HG02970 (cell line): ENCODE measurements around the gene ANKRD39.

Source experiments
- ATAC-seq: cut with Tn5 transposase; IDR thresholded peaks from one replicate; pipeline ENCODE4 v1.9.1; 2021; ENCODE audit warnings: mild to moderate bottlenecking, moderate library complexity, moderate number of reproducible peaks; ENCODE audit not compliant: unreplicated experiment, low FRiP score

The ANKRD39 gene

DNA sequence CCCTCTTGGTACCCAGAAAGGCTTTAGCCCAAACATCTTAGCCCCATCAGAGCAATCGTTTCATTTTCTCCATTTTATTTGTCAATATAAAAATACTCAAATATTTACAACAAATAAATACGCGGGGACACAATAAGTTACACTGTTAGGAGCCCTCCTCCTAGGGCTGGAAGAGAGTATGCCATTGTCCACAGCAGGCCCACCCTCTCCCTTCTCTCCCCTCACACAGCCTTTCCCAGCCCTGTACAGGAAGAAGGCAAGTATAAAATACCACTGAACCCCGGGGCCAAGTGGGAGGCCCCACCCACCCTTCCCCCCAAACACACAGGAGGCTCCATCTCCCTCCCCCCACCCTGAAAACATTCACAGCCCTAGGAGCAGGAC lies 1.9 kb upstream of the ANKRD39 start:
- no peak for ATAC-seq

DNA sequence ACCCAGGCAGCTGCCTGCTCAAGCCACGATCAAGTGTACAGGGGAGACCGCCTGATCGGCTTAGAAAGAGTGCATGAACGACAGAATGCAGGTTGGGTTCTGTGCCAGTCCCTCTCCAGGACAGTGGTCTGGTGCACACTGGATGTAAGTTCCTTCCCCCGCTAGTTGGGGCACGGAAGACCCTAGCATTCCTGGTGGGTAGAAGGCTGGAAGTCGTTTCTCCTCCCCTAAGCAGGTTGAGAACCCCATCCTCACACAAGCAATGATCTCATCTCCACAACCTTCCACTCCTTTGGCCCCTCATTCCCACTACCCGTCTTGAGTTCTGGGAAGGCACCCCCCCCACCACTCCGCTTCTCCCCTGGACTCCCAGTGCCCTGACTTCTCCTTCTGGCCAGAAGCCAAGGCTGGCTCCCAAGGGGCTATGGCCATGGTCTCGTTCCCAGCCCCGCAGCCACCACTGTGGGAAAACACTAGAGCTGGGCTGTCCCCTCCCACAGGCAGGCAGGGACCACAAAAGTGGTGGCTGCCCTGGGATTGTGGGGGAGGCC lies 1.4 kb upstream of the ANKRD39 start:
- ATAC-seq, result no peak

DNA sequence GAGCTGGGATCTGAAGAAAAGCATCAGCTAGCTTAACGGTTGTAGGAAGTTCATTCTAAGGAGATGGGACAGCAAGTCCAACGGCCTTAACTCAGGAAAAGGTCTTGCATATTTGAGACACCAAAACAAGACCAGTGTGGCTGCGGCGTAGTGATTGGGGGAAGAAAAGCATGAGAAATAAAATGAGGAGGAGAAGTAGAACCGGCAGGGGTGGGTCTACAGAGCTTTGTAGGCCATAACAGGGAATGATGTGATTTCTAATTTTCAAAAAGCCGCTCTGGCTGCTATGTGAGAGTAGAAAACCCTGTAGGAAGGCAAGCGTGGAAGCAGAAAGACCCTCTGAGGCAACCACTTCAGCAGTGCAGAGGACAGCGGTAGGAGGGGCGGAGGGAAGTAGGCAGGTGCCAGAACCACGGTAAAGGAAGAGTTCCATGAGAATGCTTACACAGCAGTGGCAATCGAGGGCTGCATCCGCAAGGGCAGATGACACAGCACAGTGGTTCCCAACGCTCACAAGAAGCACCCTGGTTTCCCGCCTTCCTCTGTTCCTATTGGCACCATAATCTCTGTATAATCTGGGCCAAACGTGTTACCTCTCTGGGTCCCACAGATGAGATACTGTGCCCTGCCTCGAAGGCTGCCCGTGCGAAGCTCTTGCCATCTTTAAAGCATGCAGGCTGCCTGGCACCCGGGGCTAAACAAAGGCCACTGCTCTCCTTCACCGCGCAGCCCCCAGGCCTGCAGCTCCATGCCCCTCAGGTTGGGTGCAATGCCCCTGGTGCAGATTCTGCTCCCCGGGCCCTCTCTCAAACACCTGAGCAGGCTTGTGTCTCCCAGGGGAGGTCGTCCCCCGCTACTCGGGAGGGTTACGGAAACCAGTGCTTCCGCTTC lies 795 bp downstream of the ANKRD39 start:
- ATAC-seq, result peak; percentile 24

DNA sequence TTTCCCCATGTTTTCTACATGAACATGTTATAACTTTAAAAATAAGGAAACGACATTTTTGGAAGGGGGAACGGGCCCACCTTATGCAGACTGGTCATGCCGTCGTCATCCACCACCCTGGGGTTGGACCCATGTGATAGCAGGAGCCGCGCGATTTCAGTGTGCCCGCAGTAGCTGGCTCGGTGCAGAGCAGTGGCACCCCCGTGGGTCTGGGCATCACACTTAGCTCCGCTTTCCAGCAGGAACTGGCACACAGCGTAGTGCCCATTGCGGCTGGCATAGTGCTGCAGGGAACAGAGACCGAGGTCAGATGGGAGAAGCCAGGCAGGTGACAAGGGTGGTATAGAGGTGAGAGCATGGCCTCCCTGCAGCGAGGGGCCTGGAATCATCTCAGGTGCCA lies 4.5 kb downstream of the ANKRD39 start:
- ATAC-seq, result no peak

DNA sequence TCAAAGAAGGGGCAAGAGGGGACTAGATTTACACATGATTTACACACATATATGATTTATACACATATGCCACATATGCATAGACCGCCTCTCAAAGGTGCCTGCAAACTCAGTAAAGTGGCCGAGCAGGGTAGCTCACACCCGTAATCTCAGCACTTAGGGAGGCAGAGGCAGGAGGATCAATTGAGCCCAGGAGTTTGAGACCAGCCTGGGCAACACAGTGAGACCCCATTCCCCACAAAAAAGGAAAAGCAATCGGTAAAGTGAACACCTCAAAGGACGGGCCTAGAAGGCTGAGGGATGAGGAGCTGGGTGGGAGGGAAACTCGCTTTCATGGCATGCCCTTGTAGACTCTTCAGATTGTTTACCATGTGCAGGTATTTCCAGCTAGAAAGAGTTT lies 5.1 kb downstream of the ANKRD39 start:
- ATAC-seq, result no peak

DNA sequence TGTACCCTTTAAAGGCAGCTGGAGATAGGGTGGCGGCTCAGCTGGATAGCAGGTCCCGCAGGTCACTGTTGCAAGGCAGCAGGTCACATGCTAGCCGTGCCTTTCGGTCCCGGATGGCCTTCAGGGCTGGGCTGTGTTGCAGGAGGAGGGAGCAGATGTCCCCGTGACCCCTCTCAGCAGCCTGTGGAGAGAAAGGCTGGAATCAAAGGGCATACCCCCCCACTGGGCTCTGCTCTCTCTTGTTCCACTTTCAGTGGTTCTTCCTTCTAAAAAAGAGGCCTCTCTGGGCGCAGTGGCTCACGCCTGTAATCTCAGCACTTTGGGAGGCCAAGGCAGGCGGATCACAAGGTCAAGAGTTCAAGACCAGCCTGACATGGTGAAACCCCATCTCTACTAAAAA lies 9.6 kb downstream of the ANKRD39 start:
- ATAC-seq, result no peak

DNA sequence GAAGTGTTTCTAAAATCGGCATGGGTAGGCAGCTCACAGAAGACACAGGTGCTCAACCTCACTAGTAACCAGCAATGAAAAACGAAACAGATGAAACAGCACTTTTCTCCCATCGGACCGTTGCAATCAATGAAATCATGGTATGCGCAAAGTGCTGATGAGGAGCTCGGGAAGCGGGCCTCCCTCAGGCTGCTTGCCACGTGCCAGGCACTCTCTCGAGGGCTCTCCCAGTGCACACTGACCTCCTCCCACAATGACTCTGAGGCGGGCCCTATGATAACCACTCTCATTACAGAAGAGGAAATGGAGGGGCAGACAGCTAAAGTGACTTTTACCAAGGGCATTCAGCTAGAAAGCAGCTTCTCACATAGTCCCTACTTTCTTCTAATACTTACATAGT lies 10.2 kb downstream of the ANKRD39 start:
- ATAC-seq, result no peak

DNA sequence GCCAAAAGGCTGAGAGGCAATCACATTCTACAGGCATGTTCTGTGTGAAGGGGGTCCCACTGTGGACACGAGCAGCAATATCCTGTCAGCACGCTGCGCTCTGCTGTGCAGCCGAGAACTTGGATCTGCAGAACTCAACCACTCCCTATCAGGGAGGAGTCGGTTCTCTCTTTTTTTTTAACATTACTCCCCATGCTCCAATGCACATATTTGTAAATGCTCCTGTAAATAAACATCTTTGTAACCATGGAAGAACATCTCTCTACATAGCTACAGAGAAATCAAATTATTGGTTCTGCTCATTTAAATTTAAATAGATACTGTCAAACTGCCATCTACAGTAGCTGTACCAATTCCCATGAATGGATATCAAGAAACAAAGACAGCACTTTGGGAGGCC lies 11.0 kb downstream of the ANKRD39 start:
- ATAC-seq, result no peak

DNA sequence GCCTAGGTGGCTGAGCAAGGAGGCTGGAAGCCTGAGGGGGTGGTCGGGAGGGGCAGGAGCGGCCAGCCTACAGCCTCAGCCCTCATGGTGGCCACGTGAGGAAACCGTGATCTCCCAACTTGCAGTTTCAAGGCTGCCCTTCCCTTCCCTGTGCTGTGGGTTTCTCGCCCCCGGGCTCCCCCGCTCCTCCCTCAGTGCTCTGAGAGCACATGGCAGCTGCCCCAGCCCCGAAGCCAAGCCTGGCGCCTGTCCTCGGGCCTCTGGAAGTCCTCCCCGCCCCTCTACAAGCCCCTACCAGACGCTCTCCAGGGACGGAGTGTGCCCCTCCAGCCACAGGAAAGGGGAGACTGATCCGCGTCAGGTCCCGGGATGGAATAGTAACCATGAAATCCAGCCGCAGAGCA lies 13.4 kb downstream of the ANKRD39 start:
- ATAC-seq, result no peak

DNA sequence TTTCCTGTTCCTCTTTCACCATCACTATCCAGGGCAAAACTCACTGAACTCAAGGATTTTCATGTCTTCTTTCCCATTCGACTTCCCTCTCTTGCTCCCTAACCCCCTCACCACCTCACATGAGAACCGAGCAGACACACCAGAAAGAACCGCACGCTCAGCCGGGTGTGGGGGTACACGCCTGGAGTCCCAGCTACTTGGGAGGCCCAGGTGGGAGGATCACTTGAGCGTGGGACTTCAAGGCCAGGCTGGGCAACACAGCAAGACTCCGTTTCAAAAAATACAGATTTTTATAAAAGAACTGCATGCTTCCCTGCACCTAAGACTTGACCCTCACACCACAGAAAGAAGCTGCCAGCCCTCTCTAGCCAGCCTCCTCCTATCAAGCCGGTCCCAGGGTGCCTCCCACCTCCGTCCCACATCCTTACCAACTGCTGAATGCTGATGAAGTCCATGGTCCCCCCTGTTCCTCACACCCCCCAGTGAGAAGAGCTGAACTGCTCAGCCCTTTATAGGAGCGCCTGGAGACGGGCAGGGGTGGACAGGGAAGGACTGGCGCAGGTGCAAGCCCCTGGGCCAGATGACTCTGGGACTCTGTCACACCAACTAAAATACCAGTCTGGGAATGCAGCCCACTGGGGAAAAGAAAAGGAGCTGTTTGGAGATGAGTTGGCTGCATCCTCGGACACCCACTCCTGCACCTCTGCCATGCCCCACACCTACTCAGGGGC lies 14.1 kb downstream of the ANKRD39 start, which contains the start of gene ANKRD23:
Gene ANKRD23, minus strand, starts transcription at position 484 of the 731 bp plus-strand sequence. Its CDS starts 29 bp downstream, at position 455.
- no peak for ATAC-seq

DNA sequence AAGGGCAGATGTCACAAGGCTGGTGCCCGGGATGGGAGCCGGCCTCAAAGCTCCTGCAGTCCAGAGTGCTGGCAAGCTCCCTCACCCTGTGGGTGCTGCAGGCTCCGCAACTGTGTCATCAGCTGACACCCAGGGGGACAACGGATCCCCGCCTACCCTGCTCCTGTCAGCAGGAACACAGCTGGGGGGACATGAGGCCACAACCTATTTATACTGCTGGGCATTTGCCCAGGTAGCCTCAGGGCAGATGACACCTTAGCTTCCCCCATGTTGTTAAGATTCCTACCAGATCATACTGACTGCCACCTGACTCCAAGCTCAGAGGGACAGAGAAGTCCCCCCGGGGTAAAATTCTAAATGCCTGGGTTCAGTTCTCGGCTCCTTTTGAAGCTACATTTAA lies 15.2 kb downstream of the ANKRD39 start:
- no peak for ATAC-seq

DNA sequence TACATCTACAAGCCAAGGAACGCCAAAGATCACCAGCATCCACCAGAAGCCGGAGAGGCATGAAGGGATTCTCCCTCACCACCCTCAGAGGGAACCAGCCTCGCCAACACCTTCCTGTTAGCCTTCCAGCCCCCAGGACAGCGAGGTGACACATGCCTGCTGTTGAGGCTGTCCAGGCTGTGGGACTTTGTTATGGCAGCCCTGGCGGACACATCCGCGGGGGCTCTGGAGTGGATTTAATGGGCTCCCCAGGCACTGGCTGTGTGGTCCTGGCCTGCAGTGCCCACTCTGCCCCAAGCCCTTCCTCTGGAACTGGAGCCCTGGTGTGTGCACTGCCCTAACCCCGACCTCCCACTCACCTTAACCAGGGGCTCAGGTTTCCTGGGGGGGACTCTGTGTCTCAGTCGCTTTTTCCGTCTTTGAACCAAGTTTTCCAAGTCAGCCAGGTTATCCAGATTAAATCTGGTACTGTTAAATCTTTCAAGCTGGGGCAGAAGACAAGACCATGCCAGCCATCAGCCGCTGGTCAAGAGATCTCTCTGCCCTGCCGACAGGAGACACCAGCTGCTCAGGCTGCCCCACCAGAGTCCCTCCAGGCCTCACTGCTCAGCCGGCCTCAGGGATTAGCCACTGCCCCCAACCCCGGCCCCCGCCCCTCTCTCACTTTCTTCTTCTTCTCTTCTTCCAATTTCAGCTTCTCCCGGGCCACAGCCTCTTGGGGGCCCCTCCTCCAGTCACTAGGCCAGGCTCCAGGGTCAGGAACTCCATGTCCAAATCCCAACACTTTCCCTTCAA lies 15.9 kb downstream of the ANKRD39 start:
- ATAC-seq, result no peak

DNA sequence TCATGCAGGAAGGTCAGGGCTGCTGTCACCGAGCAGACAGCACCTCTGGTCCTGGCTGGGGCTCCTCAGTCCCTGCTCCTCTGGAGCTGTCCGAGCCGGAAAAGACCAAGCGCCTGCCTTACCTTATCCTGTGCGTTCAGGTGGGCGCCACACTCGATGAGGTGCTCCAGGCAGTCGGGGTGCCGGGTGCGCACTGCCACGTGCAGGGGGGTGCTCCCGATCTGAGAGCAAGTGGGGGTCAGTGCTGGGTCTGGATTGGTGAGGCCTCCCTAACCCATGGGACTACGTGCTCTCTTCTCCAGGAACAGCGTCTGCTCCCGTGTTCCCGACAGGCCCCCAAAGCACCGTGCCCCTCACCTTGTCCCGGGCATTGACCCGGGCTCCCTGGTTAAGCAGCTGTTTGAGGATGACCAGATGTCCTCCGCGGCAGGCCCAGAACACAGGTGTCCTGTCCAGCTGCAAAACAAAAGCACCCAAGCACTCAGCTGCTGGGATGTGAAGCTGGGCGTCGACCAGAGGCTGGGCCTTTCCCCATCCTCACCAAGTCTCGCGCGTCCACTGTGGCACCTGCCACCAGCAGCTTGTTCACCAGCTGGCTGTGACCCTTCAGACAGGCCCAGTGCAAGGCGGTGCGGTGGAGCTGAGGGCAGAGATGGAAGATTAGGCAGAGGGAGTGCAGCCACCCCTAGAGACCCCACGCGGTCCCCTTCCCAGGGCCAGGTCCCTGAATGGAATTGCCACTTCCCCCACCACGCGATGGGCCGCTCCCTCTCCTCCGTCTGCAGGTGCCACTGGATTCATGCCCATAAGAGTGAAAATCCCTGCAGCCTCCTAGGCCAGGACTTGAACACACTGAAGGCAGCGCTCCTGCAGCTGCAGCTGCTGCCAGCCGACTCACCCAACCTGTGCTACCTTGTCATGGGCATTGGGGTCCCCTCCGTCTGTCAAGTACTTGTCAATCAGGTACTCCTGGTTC lies 17.7 kb downstream of the ANKRD39 start:
- ATAC-seq, result no peak

DNA sequence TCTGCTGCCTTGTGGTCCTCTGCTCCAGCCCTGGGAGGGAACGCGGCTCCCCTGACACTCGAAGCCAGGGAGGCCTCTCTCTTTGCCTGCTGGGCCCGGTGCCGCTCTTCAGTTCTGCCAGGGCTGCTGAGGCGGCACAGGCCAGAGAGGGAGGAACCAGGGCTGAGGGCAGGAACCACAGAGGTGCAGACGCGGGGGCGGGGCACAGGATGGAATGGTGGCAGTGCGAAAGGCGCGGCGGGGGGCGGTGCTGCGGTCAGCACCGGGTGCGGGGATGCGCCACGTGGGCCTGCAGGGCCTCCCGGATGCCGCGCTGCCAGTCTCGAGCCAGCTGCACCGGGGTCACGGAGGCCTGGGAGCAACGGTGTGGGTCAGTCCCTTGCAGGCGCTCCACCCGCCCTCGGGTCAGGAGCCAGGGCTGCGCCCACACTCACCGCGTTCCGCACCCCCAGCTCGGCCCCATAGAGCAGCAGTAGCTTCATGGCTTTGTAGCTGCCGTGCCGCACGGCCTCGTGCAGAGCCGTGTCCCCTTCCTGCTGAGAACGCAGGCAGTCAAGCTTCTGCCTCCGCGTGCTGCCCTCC lies 18.4 kb downstream of the ANKRD39 start:
- ATAC-seq, result no peak

DNA sequence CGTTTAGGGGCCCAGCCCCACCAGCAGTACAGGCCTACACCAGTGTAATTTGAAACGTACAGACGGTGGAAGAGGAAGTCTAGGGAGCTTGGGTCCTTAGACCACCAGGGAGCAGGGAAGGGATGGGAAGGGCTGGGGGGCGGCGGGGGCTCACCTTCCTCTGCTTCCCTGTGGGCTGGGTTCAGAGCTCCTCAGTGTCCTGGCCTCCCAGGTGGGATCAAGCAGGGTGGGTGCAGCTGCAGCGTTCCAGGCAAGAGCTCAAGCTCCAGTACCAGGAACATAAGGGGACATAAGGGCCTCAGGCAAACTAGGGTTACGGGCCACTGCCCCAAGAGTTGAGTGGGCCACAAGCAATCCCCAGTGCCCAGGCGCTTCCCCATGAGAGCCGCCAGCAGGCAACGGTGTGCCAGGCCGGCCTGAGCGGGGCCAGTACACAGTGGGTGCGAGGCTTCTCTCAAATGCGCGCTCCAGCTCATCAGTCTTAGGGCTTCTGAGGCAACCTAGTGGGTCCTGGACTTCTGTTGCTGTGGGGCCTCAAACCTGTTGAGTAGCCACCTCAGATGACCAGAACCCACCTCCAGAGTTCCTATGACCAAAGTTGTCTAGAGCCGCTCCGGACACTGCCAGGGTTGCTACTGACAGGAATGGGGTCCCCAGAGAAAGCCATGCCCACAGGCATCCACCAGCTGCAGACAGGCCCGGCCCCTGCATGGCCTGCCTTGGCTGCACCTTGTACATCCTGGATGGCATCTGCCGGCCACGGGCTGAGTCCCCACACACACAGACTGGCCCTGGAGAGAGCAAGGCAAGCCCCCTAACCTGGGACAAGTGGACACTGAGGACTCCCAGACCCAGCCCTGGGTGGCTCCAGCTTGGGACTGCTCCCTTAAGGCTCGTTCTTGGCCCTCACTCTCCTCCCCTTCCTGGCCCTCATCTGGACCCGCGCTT lies 19.2 kb downstream of the ANKRD39 start:
- no peak for ATAC-seq

DNA sequence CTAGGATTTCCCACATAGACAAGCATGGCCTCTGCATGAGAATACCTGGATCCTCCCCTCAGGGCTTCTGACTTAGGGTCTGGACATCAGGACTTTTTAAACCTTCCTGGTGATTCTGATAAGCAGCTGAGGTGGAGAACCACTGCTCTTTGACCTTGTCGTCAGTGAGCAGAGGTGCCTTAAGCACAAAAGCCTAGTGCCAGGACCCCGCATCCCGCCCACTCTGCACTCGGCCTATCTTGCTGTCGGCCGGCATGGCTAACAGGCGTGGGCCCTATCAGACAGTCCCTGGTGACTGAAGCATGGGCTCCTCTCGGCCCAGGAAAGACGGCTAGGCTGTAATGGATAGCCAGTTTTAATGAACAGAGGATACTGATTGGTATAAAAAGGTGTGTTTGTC lies 20.2 kb downstream of the ANKRD39 start:
- no peak for ATAC-seq

DNA sequence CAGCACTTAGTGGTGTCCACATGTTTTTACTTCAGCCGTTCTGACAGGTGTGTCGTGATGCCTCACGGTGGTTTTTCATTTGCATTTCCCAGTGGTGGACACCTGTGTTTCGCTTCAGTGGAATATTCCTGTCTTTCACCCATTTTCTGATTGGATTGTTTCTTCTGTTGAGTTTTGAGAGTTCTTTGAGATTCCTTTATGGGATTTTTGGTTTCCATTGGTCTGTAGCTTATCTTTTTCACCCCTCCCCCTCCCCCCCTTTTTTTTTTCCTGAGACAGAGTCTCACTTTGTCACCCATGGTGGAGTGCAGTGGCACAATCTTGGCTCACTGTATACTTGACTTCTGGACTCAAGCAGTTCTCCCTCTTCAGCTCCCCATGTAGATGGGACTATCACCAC lies 22.0 kb downstream of the ANKRD39 start:
- no peak for ATAC-seq
